Measurements from ENCODE around the gene ATP6V0D1. TPM values are rescaled to one million over a fixed set of nuclear protein-coding genes. Genes with fewer than 3 reads are reported as not detected.

The ATP6V0D1 gene
- 146 and 158 TPM in 2 replicates for total RNA-seq

DNA sequence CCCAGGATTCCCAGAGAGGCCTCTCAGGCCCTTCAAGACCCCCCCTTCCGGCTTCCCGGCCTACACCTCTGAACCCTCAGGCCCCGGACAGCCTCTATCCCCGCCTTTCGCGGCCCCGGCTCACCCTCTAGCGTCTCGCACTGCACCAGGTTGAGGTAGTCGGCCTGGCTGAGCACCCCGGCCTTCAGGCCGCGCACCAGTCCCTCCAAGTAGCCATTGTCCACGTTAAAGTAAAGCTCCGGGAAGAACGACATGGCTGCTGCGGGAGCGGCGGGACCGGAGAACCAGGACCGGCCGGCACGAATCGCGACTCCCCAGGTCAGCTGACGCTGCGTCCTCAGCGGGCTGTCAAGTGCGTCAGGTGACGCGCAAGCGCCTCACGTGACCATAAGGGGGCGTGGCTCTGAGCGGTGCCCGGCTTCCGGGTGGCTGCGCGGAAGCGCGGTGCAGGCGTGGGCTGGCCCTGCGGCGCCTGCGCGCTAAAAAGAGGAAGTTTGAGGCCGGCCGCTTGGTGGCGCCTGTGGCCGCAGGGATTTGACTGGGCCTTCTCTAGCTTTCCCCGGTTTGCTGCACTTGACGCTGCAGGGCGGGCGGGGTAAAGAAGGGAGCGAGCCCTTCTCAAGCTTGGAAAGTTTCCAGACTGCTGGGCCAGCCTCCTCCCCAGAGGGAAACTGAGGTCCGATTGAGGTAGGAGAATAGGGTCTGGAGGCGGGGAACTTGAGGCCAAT is at the start of gene ATP6V0D1:
Gene ATP6V0D1 (minus strand): TSS at position 325 of the 728 bp plus-strand sequence. CDS start 71 bp downstream, at position 254.
- H3K27me3 ChIP-seq (ENCODE audit: insufficient read depth, low read length), result no peaks in the 10 kb centered on the region
- TF ChIP-seq, protein P1, sequence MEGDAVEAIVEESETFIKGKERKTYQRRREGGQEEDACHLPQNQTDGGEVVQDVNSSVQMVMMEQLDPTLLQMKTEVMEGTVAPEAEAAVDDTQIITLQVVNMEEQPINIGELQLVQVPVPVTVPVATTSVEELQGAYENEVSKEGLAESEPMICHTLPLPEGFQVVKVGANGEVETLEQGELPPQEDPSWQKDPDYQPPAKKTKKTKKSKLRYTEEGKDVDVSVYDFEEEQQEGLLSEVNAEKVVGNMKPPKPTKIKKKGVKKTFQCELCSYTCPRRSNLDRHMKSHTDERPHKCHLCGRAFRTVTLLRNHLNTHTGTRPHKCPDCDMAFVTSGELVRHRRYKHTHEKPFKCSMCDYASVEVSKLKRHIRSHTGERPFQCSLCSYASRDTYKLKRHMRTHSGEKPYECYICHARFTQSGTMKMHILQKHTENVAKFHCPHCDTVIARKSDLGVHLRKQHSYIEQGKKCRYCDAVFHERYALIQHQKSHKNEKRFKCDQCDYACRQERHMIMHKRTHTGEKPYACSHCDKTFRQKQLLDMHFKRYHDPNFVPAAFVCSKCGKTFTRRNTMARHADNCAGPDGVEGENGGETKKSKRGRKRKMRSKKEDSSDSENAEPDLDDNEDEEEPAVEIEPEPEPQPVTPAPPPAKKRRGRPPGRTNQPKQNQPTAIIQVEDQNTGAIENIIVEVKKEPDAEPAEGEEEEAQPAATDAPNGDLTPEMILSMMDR (IDR thresholded peaks at IDR 0.05; ENCODE audit: extremely low read depth, low read depth, low read length), result peak; percentile 84
- peak within 1 kb of the TSS; percentile 96 for H3K27ac ChIP-seq (ENCODE audit: low read depth, low read length)
- no peaks in the 10 kb centered on the region for H3K9me3 ChIP-seq (ENCODE audit: low read depth, low read length)
- peak within 1 kb of the TSS; percentile 97 for H2AFZ ChIP-seq (ENCODE audit: low read length)
- peaks cover 32% of the 10 kb centered on the region for H4K20me1 ChIP-seq (ENCODE audit: insufficient read depth, low read length)
- peaks cover 63% of the 10 kb centered on the region for H3K79me2 ChIP-seq (ENCODE audit: insufficient read depth, low read length)
- H3K4me2 ChIP-seq (ENCODE audit: insufficient read depth, low read length), result peak within 1 kb of the TSS; percentile 100
- peak within 1 kb of the TSS; percentile 99 for H3K4me3 ChIP-seq (ENCODE audit: insufficient read depth, low read length)
- H3K4me1 ChIP-seq (ENCODE audit: insufficient read depth, low read length), result peaks cover 16% of the 10 kb centered on the region
- H3K36me3 ChIP-seq (ENCODE audit: insufficient read depth, low read length), result peaks cover 5% of the 10 kb centered on the region
- DNase-seq (ENCODE audit: insufficient read length, low spot score, missing footprints), result peak; percentile 99

DNA sequence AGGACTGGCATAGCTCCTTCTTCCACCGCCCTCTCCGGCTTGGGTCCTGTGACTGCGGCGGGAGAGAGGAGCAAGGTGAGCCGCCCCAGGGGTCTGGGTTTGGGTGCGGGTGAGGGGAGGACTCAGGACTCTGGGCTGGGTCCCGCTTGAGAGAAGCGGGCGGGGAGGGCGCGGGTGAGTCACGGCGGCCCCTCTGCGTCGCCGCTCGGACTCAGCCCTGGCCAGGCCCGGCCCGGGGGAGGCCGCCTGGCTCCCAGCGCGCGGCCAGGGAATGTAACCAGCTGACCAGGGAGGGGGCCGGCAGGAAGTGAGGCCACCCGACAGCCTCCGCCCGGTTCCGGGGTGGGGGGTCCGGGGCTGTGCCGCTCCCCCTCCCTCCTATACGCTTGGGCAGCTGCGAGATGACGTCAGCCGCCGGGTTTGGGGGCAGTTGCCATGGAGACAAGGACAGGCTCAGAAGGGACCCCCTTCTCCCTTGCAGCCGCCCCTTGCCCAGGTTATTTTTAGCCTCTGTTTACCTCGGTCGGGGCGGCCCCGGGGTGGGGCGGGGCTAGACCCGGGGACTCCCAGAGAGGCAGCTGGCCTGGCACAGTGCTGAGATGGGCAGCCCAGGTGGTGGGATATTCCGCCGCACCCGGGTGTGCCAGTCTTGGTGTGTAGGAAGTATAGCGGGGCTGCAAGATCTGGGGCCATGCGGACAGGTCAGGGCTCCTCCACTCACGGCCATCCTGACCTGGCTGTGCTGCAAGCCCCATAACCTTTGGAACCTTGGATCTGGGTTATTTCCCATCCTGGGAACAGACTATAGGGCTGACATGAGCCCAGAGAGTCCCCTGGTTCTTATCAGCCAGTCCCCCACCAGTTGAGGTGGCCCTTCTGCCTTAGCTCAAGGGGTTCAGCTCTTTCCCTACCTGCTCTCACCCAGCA is 49.3 kb upstream of the ATP6V0D1 start:
- no peaks in the 10 kb centered on the region for H3K27me3 ChIP-seq (ENCODE audit: insufficient read depth, low read length)

DNA sequence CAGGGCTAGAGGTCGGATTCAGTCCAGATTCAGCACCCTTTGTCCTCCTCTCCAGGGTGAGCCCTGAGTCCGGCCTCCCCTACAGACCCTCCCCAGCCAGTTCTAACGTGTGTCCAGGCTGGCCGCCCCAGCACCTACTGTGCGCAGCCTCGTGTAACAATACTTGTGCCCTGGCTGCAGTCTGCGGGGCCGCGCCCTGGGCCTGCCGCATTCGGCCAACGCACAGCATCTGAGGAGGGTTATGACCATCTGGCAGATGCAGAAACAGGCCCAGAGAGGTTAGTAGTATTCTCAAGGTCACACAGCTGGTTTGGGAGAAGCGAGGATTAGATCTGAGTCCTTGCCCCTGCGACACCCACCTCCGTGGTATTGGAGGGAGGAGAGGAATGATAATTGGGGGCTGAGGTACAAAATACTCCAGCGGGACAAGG is 48.6 kb upstream of the ATP6V0D1 start:
- Histone ChIP-seq H3K4me2 (ENCODE audit: insufficient read depth, low read length) (peak overlapping the region; percentile 91), H3K27ac (ENCODE audit: low read depth, low read length) (peak overlapping the region; percentile 70), H3K27me3 (ENCODE audit: insufficient read depth, low read length) (no peaks in the 10 kb centered on the region), H3K9me3 (ENCODE audit: low read depth, low read length) (no peaks in the 10 kb centered on the region), H3K36me3 (ENCODE audit: insufficient read depth, low read length) (peaks cover 4% of the 10 kb centered on the region), H3K4me1 (ENCODE audit: insufficient read depth, low read length) (peaks cover 27% of the 10 kb centered on the region), H4K20me1 (ENCODE audit: insufficient read depth, low read length) (peaks cover 39% of the 10 kb centered on the region), H3K4me3 (ENCODE audit: insufficient read depth, low read length) (peak overlapping the region; percentile 95), H3K79me2 (ENCODE audit: insufficient read depth, low read length) (peaks cover 53% of the 10 kb centered on the region), H2AFZ (ENCODE audit: low read length) (peak overlapping the region; percentile 40)
- peak; percentile 90 for DNase-seq (ENCODE audit: insufficient read length, low spot score, missing footprints)
- TF ChIP-seq, protein P1 (IDR thresholded peaks at IDR 0.05; ENCODE audit: extremely low read depth, low read depth, low read length), result no peak

More for the DNA sequence above, 49.3 kb upstream of the ATP6V0D1 start:
- Histone ChIP-seq H3K79me2 (ENCODE audit: insufficient read depth, low read length) (peaks cover 60% of the 10 kb centered on the region), H2AFZ (ENCODE audit: low read length) (peak overlapping the region; percentile 40), H3K4me1 (ENCODE audit: insufficient read depth, low read length) (peaks cover 27% of the 10 kb centered on the region), H3K4me3 (ENCODE audit: insufficient read depth, low read length) (peak overlapping the region; percentile 95), H3K9me3 (ENCODE audit: low read depth, low read length) (no peaks in the 10 kb centered on the region), H3K27ac (ENCODE audit: low read depth, low read length) (peak overlapping the region; percentile 70), H3K36me3 (ENCODE audit: insufficient read depth, low read length) (peaks cover 6% of the 10 kb centered on the region), H4K20me1 (ENCODE audit: insufficient read depth, low read length) (peaks cover 44% of the 10 kb centered on the region), H3K4me2 (ENCODE audit: insufficient read depth, low read length) (peak overlapping the region; percentile 91)
- TF ChIP-seq, protein P1 (IDR thresholded peaks at IDR 0.05; ENCODE audit: extremely low read depth, low read depth, low read length), result no peak
- peak; percentile 100 for DNase-seq (ENCODE audit: insufficient read length, low spot score, missing footprints)

Data from osteoblast (primary cell).